GM18858 (cell line): Measurements from ENCODE around the gene PCGF3.

ENCODE experiments used
- ATAC-seq: cut with Tn5 transposase; IDR thresholded peaks from one replicate; pipeline ENCODE4 v1.9.1; 2021; ENCODE audit not compliant: unreplicated experiment

Gene PCGF3

GRCh38 chr4:703336-704197 is 2.1 kb upstream of the PCGF3 start:
- no peak for ATAC-seq

- ATAC-seq, result no peak
Observed at GRCh38 chr4:704198-704891, 1.3 kb upstream of the PCGF3 start.

- no peak for ATAC-seq
Observed at GRCh38 chr4:704971-705277, 708 bp upstream of the PCGF3 start.

GRCh38 chr4:706083-706633 is 526 bp downstream of the PCGF3 start:
- ATAC-seq, result peak; percentile 5

GRCh38 chr4:706834-707598 is 1.4 kb downstream of the PCGF3 start:
- ATAC-seq, result no peak

- ATAC-seq, result no peak
Observed at GRCh38 chr4:707929-708630, 2.4 kb downstream of the PCGF3 start.

- no peak for ATAC-seq
Observed at GRCh38 chr4:708631-708933, 3.0 kb downstream of the PCGF3 start.

GRCh38 chr4:709348-709747 is 3.7 kb downstream of the PCGF3 start:
- no peak for ATAC-seq

GRCh38 chr4:710116-710515 is 4.5 kb downstream of the PCGF3 start:
- no peak for ATAC-seq

GRCh38 chr4:710916-711315 is 5.3 kb downstream of the PCGF3 start:
- no peak for ATAC-seq

- no peak for ATAC-seq
Observed at GRCh38 chr4:712093-712492, 6.5 kb downstream of the PCGF3 start.

GRCh38 chr4:712916-713632 is 7.4 kb downstream of the PCGF3 start:
- ATAC-seq, result no peak

GRCh38 chr4:714087-714486 is 8.5 kb downstream of the PCGF3 start:
- ATAC-seq, result no peak

- ATAC-seq, result no peak
Observed at GRCh38 chr4:717601-718320, 12.1 kb downstream of the PCGF3 start.

GRCh38 chr4:718460-718859 is 12.8 kb downstream of the PCGF3 start:
- no peak for ATAC-seq

- ATAC-seq, result no peak
Observed at GRCh38 chr4:720111-720860, 14.7 kb downstream of the PCGF3 start.

GRCh38 chr4:721261-722168 is 15.9 kb downstream of the PCGF3 start:
- no peak for ATAC-seq

- no peak for ATAC-seq
Observed at GRCh38 chr4:722169-722725, 16.6 kb downstream of the PCGF3 start.
